ENCODE measurements around the gene UTS2.

DNA sequence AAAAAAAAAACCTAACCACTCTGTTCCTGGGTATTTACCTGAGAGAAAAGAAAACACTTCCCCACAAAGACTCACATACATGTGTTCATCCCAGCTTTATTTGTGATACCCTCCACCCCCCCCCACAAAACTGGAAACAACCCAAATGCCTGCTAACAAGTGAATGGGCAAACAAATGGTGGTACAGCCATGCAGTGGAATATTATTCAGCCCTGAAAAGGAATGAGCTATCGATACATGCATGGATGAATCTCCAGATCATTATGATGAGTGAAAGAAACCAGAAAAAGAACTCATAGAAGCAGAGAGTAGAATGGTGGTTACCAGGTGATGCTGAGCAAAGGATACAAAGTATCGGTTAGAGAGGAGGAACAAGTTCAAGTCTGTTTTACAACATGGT, 38.0 kb upstream of the UTS2 start:
- TF ChIP-seq POLR2A (IDR thresholded peaks at IDR 0.05; ENCODE audit: low read depth, low read length) (no peak), POLR2AphosphoS5 (IDR thresholded peaks at IDR 0.05; ENCODE audit: low read depth, low read length) (no peak), TAF1 (IDR thresholded peaks at IDR 0.05; ENCODE audit: borderline replicate concordance, low read depth, low read length) (no peak)
